Measurements from ENCODE around the gene GPR3. TPM values are rescaled to one million over a fixed set of nuclear protein-coding genes. Genes with fewer than 3 reads are reported as not detected.

The GPR3 gene
- total and polyA plus RNA-seq, 2 of the 8 experiments (the other 6 are each of a cell fraction or from before 2014, with no cell fraction given) = 9.9 to 26.5 TPM

- 0 out of 2 replicates have a peak, but pooled peaks have one; percentile 9 for TF ChIP-seq SP1 (IDR thresholded peaks at IDR 0.05; ENCODE audit: low read depth, low read length)
- TF ChIP-seq CREB1 (IDR thresholded peaks at IDR 0.05) = no peak
Observed at GRCh38 chr1:27388337-27389005, 4.0 kb upstream of the GPR3 start (continued).

All from H1 (cell line).